Measurements from ENCODE around the gene PPP1R12B. TPM values are rescaled to one million over a fixed set of nuclear protein-coding genes. Genes with fewer than 3 reads are reported as not detected.

PPP1R12B gene
- total RNA-seq, 1 experiment from 2014 or later: 13.1 TPM

DNA sequence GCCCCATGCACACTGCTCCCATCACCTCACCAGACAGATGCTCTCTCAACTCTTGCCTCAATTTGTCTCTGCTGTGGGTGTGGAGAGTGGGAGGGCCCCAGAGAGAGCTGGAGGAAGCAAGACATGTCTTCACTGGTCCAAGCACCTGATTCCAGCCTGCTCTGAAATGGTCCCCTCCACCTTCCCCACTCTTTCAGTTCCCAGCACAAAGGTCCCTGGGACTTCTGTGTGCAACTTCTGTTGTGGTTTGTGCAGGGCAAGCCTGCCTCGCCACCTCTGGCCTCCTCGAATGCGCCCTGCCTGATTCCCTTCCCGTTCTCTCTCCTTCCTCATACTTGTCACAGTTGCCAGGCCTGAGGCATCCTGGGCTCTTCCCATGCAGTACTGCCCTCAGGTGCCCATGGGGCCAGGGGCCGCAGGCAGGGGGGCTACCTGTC, 242.5 kb downstream of the PPP1R12B start:
- Histone ChIP-seq H3K27me3 (ENCODE audit: control insufficient read depth, insufficient read depth, low read length) (no peaks in the 10 kb centered on the region), H3K27ac (ENCODE audit: low read length) (no peak overlapping the region), H3K4me3 (ENCODE audit: low read depth in 2 of 2, low read length in 2 of 2) (no peak overlapping the region), H3K4me1 (ENCODE audit: control insufficient read depth, insufficient read depth, low read length) (peaks cover 13% of the 10 kb centered on the region), H3K36me3 (ENCODE audit: control insufficient read depth, insufficient read depth, low read length) (no peaks in the 10 kb centered on the region), H3K9me3 (ENCODE audit: control insufficient read depth, insufficient read depth, low read depth, low read length) (no peaks in the 10 kb centered on the region)
- ATAC-seq: no peak
- no TSS peak for BruUV-seq (replicated peaks)
- intact Hi-C loops (cut with micrococcal nuclease; ENCODE audit: unreplicated experiment) (no loop called here), in situ Hi-C loops (cut with HindIII; ENCODE audit: low pct_unique_long_range_greater_than_20kb, low sequenced_read_pairs) (no loop called here)
- TF ChIP-seq SIN3A (IDR thresholded peaks at IDR 0.05; ENCODE audit: borderline replicate concordance, insufficient read depth, low read depth, low read length) (no peak), POLR2AphosphoS5 (IDR thresholded peaks at IDR 0.05; ENCODE audit: low read depth, low read length) (no peak), TCF7L2 (IDR thresholded peaks at IDR 0.05; ENCODE audit: low read depth, low read length) (no peak)
- TF ChIP-seq, protein P1, sequence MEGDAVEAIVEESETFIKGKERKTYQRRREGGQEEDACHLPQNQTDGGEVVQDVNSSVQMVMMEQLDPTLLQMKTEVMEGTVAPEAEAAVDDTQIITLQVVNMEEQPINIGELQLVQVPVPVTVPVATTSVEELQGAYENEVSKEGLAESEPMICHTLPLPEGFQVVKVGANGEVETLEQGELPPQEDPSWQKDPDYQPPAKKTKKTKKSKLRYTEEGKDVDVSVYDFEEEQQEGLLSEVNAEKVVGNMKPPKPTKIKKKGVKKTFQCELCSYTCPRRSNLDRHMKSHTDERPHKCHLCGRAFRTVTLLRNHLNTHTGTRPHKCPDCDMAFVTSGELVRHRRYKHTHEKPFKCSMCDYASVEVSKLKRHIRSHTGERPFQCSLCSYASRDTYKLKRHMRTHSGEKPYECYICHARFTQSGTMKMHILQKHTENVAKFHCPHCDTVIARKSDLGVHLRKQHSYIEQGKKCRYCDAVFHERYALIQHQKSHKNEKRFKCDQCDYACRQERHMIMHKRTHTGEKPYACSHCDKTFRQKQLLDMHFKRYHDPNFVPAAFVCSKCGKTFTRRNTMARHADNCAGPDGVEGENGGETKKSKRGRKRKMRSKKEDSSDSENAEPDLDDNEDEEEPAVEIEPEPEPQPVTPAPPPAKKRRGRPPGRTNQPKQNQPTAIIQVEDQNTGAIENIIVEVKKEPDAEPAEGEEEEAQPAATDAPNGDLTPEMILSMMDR (IDR thresholded peaks at IDR 0.05): no peak
- TF ChIP-seq, protein P2, sequence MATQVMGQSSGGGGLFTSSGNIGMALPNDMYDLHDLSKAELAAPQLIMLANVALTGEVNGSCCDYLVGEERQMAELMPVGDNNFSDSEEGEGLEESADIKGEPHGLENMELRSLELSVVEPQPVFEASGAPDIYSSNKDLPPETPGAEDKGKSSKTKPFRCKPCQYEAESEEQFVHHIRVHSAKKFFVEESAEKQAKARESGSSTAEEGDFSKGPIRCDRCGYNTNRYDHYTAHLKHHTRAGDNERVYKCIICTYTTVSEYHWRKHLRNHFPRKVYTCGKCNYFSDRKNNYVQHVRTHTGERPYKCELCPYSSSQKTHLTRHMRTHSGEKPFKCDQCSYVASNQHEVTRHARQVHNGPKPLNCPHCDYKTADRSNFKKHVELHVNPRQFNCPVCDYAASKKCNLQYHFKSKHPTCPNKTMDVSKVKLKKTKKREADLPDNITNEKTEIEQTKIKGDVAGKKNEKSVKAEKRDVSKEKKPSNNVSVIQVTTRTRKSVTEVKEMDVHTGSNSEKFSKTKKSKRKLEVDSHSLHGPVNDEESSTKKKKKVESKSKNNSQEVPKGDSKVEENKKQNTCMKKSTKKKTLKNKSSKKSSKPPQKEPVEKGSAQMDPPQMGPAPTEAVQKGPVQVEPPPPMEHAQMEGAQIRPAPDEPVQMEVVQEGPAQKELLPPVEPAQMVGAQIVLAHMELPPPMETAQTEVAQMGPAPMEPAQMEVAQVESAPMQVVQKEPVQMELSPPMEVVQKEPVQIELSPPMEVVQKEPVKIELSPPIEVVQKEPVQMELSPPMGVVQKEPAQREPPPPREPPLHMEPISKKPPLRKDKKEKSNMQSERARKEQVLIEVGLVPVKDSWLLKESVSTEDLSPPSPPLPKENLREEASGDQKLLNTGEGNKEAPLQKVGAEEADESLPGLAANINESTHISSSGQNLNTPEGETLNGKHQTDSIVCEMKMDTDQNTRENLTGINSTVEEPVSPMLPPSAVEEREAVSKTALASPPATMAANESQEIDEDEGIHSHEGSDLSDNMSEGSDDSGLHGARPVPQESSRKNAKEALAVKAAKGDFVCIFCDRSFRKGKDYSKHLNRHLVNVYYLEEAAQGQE (IDR thresholded peaks at IDR 0.05; ENCODE audit: insufficient read depth in 1 of 2, low read depth in 2 of 2, low read length in 1 of 2): no peak
- CTCF ChIA-PET: interaction anchor here (0.6 kb wide), 1 partner anchor 111 kb away, joined by 5 read pairs; no protein-coding TSS in a partner anchor
- POLR2A ChIA-PET: no interaction called here
- DNase-seq (ENCODE audit: low read depth, low spot score): no peak

DNA sequence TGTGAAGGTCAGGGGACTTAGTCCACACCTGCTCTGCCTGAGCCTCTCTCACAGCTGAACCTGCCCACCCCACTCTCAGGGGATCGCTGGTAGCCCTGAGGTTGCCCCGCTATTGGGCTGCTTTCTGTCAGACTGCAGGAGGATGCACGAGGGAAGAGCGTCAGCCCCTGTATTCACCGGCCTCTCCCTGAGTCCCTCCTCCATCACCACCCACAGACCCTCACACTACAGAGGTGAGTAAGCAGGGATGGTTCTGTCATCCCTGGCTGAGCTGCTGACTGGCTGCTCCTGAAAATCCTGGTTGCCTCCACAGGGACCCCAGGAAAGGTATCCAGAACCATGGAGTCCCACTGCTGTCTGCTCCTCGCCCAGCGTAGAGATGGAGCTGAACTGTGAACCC, 243.0 kb downstream of the PPP1R12B start:
- CTCF ChIA-PET: no interaction called here
- DNase-seq (ENCODE audit: low read depth, low spot score) (no peak), ATAC-seq (no peak)
- no peaks in the 10 kb centered on the region for H3K27me3 ChIP-seq (ENCODE audit: control insufficient read depth, insufficient read depth, low read length)
- TF ChIP-seq POLR2AphosphoS5 (IDR thresholded peaks at IDR 0.05; ENCODE audit: low read depth, low read length) (no peak), TCF7L2 (IDR thresholded peaks at IDR 0.05; ENCODE audit: low read depth, low read length) (no peak), SIN3A (IDR thresholded peaks at IDR 0.05; ENCODE audit: borderline replicate concordance, insufficient read depth, low read depth, low read length) (no peak)
- TF ChIP-seq, protein P2 (IDR thresholded peaks at IDR 0.05; ENCODE audit: insufficient read depth in 1 of 2, low read depth in 2 of 2, low read length in 1 of 2): no peak
- TF ChIP-seq, protein P1 (IDR thresholded peaks at IDR 0.05): no peak
- H3K4me3 ChIP-seq (ENCODE audit: low read depth in 2 of 2, low read length in 2 of 2): no peak overlapping the region
- no TSS peak for BruUV-seq (replicated peaks)
- in situ Hi-C loops (cut with HindIII; ENCODE audit: low pct_unique_long_range_greater_than_20kb, low sequenced_read_pairs) (no loop called here), intact Hi-C loops (cut with micrococcal nuclease; ENCODE audit: unreplicated experiment) (no loop called here)
- no peaks in the 10 kb centered on the region for H3K36me3 ChIP-seq (ENCODE audit: control insufficient read depth, insufficient read depth, low read length)
- peaks cover 13% of the 10 kb centered on the region for H3K4me1 ChIP-seq (ENCODE audit: control insufficient read depth, insufficient read depth, low read length)
- H3K9me3 ChIP-seq (ENCODE audit: control insufficient read depth, insufficient read depth, low read depth, low read length): no peaks in the 10 kb centered on the region
- H3K27ac ChIP-seq (ENCODE audit: low read length): no peak overlapping the region
- POLR2A ChIA-PET: no interaction called here

All from Panc1 (cell line).